HG02763 (cell line): ENCODE data around the gene TAF15.
A peak's percentile ranks its signal among the peaks of the same experiment; 100 is the strongest.

Experiments
- ATAC-seq: cut with Tn5 transposase; IDR thresholded peaks from one replicate; pipeline ENCODE4 v1.9.1; 2021; ENCODE audit warnings: mild to moderate bottlenecking, moderate library complexity; ENCODE audit not compliant: unreplicated experiment

The TAF15 gene

GRCh38 chr17:35808962-35809854 lies at the start of gene TAF15:
TAF15 (plus strand) TSS chr17:35809484; CDS start chr17:35809570, 86 bp downstream.
- peak; percentile 91 for ATAC-seq

GRCh38 chr17:35760587-35760986 lies 48.7 kb upstream of the TAF15 start, which contains the start of gene C17orf50:
C17orf50 (plus strand) TSS chr17:35760887; CDS start chr17:35760942, 55 bp downstream.
- no peak for ATAC-seq

- ATAC-seq = no peak
Measured at GRCh38 chr17:35761601-35762000, 47.7 kb upstream of the TAF15 start.

GRCh38 chr17:35763767-35764122 lies 45.5 kb upstream of the TAF15 start:
- no peak for ATAC-seq

GRCh38 chr17:35764123-35764991 lies 44.9 kb upstream of the TAF15 start:
- ATAC-seq = peak; percentile 89

- no peak for ATAC-seq
Measured at GRCh38 chr17:35765086-35765710, 44.1 kb upstream of the TAF15 start.

- ATAC-seq = no peak
Measured at GRCh38 chr17:35765756-35766488, 43.4 kb upstream of the TAF15 start.

GRCh38 chr17:35766489-35766877 lies 42.8 kb upstream of the TAF15 start:
- ATAC-seq = no peak

GRCh38 chr17:35766903-35767510 lies 42.3 kb upstream of the TAF15 start:
- ATAC-seq = no peak

- no peak for ATAC-seq
Measured at GRCh38 chr17:35768797-35769196, 40.5 kb upstream of the TAF15 start.

- ATAC-seq = no peak
Measured at GRCh38 chr17:35769895-35770486, 39.3 kb upstream of the TAF15 start.

- no peak for ATAC-seq
Measured at GRCh38 chr17:35773129-35773528, 36.2 kb upstream of the TAF15 start.

- ATAC-seq = no peak
Measured at GRCh38 chr17:35773679-35774425, 35.4 kb upstream of the TAF15 start.

- ATAC-seq = no peak
Measured at GRCh38 chr17:35774499-35774898, 34.8 kb upstream of the TAF15 start.

- no peak for ATAC-seq
Measured at GRCh38 chr17:35775039-35775438, 34.2 kb upstream of the TAF15 start.

- ATAC-seq = no peak
Measured at GRCh38 chr17:35775583-35775982, 33.7 kb upstream of the TAF15 start.

GRCh38 chr17:35778641-35779196 lies 30.6 kb upstream of the TAF15 start:
- ATAC-seq = no peak

GRCh38 chr17:35780950-35781349 lies 28.3 kb upstream of the TAF15 start:
- ATAC-seq = no peak

- ATAC-seq = no peak
Measured at GRCh38 chr17:35784895-35785294, 24.4 kb upstream of the TAF15 start.
